ENCODE results near the gene MKNK1.

The MKNK1 gene

DNA sequence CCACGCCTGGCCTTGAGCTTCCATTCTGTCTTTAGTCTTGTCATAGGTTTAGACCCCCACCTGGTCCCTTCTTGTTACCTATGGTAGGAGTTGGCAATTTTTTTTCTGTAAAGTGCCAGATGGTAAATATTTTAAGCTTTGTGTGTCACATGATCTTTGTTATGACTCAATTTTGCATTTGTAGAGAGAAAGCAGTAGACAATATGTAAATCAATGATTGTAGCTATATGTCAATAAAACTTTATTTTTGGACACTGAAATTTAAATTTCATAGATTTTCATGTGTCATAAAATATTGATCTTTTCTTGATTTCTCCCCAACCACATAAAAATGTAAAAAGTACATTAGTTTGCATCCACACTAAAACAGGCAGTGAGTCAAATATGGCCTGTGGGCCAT lies 8.0 kb downstream of the MKNK1 start:
- DNase-seq (ENCODE audit: low read depth in 2 of 2): no peak

DNA sequence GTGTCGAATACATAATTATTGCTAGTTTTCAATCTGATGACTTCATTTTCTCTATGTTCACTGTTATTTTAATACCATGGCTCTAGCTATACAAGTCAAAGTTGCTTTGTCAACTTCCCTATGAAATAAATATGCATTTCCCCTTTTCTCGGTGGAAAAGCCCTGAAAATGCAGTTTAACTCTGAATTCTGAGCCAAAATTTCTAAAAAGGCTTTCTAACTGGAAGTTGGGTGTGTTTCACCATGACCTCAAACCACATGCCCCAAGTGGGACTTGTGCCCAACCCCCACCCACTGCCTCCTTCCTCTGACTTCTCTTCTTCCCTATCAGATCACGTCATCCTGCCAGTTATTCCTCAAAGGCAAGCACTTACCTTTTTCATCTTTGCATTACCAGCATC lies 8.9 kb downstream of the MKNK1 start:
- no peak for DNase-seq (ENCODE audit: low read depth in 2 of 2)

DNA sequence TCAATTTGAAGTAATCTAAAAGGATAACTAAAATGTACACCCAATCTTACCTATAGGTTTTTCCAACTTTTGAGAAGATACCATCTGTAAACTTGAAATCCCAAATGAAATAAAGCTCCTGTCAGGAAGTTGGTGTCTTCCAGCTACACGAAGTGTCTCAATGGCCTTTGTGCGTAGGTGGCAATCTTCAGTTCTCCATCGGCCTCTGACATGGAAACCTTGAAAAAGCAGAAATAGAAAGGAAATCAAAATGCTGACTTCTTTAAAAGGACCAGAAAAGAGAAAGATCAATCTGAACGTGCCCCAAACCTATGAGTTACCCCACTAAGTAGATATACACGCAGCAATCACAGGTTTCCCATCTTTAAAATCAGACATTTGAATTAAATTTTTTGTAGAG lies 10.0 kb downstream of the MKNK1 start:
- no peak for DNase-seq (ENCODE audit: low read depth in 2 of 2)

DNA sequence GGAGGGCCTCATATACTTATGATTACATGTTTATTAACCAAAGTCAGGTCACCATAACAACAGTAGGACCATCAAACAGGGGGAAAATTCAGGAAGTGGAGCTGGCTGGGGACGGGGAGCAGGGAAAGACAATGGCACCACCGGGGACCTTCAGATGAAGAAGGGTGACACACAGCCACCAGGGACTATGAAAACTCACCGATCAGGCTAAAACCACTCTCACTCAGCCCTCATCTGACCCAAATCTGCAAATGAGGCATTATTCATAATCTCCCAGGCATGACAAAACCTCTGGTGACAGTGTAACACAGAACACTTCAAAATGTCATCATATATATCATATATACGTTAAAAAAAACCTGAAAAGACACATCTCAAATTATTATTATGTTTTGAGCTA lies 11.2 kb downstream of the MKNK1 start:
- DNase-seq (ENCODE audit: low read depth in 2 of 2): no peak

DNA sequence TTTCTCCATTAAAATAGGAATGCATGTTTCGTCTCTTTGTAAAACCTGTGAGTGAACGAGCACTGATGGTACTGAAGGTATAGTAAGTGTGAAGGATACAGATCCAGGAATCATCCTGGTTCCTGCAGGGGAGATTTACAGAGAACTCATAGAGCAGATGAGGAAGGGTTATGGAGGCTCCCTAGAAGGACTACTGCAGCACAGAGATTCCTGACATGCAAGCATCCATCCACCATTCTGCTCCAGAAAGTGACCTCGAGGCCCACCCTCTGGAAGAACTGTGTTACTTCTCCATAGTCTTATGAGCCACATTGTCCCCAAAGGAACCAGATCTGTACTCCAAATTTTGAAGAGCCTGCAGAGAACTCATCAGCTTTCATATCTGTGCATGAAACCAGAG lies 14.5 kb downstream of the MKNK1 start:
- DNase-seq (ENCODE audit: low read depth in 2 of 2): no peak

DNA sequence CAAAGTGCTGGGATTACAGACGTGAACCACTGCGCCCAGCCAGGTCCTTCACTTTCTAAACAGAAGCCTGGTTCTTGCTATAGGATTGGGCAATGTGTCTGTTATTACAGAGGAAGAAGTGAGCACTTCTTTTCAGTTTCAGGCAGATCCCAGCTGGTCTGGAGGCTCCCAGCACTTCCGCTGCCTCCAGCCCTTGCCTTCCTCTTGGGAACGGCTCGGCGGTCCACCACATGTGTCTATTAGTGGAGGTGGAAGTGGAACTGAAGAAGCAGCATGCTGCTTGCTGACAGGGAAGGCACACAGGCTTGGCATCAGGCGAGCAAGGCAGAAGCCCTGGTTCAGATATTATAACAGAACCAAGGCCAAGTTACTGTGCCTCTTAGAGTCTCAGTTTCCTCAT lies 17.0 kb downstream of the MKNK1 start:
- DNase-seq (ENCODE audit: low read depth in 2 of 2): no peak

DNA sequence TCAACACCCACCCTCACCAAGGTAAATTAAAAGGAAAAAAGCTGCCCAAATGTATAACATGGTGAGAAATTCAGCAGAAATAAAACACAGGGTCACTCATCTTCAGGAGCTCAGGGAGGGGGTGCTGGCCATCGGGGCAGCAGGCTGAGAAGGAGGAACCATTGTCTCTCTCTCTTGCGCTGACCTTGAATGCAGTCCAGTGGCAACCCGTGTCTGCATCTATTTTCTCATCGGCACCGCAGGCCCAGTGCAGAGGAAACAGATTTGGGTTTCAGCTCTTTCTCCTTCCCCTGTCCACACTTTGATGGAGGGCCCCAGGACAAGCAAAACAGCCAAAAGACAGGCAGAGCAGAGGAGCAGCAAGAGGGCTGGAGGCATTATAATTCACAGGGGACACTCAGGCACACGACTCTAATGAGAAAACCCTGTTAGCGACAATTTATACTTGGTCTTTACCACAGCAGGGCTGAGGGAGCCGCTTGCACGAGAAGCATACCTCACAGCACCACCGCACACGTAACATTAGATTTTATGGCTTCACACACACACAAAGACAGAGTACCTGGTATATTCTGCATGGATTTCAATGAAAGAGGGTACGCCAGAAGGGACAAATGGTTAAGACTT lies 18.6 kb downstream of the MKNK1 start:
- DNase-seq (ENCODE audit: low read depth in 2 of 2): no peak

DNA sequence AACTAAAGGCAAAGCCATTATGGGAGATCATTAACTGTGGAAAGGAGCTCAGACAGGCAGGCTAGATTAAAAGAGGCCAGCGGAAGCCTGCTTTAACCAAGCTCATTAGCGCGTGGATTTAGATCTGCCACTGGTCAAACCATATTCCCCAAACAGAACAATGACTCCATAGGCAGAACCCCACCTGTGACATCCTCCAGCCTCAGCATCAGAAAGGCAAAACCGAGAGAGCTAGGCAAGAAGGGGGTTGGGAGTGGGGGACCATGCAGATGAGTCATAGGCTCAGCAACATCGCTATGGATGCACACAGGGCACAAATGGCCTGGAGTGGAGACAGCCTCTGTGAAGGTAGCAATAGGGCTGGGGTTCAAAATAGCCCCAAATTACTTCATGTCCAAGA lies 20.6 kb downstream of the MKNK1 start:
- no peak for DNase-seq (ENCODE audit: low read depth in 2 of 2)

DNA sequence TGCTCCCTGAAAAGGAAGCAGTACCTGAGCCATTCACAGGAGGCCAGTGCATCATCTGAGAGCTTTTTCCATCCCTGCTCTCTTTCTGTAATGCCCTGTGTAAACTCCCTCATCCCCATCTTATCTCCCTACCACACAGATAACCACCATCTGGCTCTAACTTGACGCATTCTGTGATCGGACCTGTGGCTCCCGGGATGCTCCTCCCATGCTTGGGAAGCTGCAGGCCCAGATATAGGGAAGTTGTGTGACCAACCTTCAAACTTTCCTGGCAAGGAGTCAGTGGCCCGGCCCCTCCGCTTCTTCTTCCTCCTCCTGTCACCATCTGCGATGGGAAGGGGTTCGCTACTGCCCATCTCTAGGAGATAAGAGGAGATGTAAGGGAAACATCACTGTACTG lies 21.1 kb downstream of the MKNK1 start:
- DNase-seq (ENCODE audit: low read depth in 2 of 2): no peak

DNA sequence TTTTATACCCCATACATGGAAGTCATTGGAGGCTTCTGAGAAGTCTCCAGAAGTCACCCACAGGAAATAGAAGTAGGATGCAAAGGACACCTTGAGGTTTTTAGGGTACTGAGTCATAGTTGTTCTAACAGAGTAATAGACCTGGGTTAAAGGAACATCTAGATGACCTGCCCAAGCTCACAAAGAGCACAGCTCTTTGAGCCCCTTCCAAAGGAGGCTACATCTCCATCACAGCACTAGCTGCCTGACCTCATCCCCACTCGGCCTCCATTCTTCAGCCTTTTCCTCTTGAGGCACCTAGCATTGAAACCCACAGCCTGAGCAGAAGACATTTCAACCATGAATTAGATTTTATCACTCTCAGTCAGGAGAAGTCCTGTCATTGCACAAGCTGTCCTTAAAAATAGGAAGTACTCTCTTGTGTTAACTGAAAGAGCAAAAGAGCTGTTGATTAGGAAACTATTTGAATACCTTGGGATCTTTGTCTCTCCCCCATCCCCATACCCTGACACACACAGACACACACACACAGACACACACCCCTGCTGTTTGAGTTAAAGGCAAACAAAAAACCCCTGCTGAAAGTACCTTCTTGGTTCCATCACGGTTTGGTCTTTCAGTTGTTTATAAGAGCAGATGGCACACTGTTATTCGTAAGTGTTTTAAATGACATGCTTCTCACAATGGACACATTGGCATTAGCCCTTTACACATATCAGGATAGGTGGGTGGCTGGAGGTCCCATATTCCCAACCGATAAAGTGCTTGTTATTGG lies 22.2 kb downstream of the MKNK1 start:
- peak in 1 of 2 donors; percentile 23 for DNase-seq (ENCODE audit: low read depth in 2 of 2)

DNA sequence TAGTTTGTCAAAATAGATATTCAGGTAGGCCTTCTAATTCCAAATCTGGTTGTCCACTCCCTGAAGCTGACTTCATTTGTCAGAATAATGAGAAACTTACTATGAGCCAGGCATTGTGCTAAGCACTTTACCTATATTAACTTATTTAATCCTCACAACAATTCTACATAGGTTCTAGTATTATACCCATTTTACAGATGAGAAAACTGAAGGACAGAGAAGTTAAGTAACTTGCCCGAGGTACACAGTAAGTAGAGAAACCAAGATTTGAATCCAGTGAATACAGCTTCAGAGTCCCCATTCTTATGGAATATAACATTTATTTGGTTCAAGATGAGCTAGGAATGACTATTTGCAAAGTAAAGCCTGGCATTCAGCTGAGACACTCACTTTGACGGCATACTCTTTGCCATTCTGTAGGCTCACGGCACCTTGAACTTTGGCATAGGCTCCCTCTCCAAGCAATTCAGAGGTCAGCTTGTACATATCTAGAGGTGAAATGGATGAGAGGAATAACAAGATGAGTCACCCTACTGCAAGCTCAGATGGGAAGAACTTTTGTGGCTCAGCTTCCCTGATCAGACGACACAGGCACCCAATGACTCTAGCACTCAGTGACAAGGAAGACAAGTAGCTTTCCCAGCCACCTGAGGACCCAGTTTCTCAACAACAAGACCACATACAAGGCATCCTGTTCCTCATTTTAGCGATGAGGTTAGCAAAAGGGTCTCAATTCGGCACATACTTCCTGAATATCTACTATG lies 23.7 kb downstream of the MKNK1 start:
- no peak for DNase-seq (ENCODE audit: low read depth in 2 of 2)

DNA sequence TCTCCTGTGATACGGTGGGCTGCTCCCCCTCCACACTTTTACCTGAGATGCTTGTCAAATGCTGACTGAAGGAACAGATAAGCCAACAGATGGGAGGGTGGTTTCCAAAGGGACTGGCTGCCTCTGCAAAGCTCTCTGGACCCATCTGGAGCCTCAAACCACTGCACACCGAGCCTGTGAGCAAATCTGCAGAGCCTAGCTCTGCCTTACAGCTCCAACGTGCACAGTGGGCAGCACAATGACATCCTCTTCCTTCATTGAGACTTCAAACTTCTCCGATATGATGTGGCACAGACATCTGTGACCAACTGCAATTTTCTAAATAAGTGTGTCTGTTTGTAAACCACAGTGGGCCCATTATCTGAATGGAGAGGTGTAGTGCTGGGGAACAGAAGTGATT lies 26.4 kb downstream of the MKNK1 start:
- DNase-seq (ENCODE audit: low read depth in 2 of 2): no peak

DNA sequence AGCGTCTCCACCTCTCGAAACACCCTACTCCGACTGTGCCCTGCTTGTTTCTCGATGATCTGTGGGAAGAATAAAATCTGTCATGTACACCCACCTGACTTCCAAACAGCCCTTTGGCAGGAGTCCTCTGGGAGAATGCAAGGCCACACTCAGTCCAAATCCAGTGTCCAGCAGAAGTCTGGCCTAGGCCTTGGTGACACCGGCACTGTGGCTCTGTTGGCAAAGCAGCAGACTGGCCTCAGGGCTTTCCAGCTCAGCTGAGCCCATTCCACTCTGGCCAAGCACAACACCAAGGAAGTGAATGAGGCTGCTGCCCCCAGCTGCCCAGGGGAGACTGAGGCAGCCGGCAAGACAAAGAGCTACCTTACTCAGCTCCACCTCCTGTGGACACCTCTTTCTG lies 27.5 kb downstream of the MKNK1 start:
- DNase-seq (ENCODE audit: low read depth in 2 of 2): no peak

DNA sequence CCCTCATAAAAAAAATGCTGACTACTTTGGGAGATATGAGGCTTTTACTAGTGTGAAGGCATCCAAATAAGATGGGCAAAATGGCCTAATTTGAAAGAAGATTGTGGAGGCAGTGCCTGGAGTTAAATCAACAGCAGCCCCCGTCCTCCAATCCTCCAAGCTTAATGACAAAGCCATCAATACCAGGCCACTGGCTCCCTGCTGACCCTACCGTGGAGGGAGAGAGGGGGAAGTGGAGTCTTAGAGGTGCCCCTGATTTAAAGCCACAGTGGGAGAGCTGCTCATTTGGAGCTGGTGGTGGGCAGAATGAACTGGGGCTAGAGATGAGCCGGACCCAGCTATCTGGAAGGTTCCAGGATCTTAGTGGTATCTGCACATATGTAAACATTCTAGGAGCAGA lies 28.3 kb downstream of the MKNK1 start:
- DNase-seq (ENCODE audit: low read depth in 2 of 2): no peak

DNA sequence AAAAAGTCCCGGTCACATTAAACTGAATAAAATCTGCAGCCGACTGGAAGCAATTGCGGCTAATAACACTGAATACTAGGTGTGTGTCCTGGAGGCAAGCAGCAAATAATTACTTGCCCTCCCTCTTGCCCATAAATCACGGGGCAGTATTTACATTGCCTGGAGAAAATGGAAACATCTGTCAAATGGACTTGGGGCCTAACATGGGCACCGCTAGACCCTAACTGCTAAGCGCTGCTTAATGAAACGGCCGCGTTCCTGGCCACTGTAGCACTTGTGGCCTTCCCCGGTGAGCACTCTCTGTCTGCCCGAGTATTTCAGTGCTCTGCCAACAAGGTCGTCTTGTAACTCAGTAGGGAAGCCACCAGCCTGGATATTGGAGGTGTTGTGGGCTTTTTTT lies 28.8 kb downstream of the MKNK1 start:
- DNase-seq (ENCODE audit: low read depth in 2 of 2): no peak

DNA sequence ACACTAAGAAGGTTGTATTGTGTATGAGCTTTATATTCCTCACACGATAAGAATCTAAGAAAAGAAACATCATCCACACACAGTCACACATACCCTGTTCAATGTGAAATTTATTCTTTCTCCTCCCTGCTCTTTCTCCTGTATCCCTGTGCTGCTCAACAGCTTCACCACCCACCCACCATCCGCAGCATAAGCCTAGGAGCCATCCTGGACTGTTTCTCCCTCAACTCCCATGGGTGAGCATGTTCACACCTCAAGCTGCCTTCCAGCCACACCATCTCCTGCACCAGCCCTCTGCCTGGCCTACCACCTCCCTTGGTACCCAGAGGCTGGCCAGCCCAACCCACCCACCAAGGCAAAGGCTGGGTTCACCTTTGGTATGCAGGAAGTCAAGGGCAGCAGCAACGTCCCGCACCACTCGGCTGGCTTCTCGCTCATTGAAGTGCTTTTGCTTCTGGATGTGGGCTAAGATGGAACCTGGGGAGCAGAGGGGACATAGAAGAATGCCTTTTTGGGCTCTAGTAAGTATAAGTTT lies 32.3 kb downstream of the MKNK1 start:
- no peak for DNase-seq (ENCODE audit: low read depth in 2 of 2)

DNA sequence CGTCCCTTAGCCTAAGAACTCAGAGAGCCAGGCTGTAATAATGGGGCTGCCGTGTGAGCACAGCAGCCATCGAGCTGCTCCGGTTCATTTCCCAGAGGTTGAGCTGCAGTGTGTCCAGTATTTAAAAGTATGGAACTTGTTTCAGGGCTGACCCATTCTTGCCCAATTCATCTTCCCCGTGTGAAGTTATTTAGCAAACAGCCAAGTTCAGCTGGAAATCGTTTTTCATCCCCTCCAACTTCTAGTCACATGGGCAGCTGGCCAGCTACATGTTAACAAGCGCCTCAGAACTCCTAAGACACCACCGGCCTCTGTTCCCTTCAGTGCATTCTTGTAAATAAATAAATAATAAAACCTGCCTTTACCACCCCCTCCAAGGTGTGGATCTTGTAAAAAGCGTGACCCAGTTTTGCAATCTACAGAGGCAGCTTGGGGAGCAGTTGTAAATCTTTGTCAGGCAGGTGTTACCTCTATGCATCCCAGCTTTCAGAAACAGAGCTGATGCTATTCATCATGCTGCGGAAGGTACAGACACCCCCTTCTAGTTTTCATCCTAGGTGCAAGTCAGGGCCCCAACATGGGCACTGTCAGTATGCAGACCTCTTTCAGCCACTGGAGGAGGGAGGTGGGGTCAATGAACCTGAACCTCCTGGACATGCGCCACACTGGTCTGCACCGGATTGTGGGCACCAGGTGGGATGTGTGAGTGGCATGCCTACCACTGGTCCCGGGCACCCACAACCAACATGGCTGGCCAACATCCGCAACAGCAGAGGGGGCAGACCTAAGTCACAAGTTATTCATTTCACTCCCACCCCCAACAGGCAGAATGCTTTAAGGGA lies 34.0 kb downstream of the MKNK1 start:
- DNase-seq (ENCODE audit: low read depth in 2 of 2): no peak

DNA sequence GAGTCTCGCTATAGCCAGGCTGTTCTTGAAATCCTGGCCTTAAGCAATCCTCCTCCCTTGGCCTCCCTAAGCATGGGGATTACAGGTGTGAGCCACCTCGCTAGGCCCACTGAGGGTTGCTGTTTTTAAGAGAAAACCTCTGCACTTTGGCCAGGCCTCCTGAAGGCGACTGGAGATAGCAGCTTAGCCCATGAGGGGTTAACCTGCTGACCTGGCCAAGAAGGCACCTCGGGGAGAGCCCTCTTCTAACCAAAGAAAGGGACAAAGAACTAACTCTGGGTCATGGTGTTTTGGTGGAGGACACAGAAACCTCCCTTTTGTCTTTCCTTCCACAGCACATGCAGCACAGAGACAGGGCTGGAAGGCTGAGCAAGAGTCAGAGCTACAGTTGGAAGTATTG lies 35.0 kb downstream of the MKNK1 start:
- DNase-seq (ENCODE audit: low read depth in 2 of 2): no peak

DNA sequence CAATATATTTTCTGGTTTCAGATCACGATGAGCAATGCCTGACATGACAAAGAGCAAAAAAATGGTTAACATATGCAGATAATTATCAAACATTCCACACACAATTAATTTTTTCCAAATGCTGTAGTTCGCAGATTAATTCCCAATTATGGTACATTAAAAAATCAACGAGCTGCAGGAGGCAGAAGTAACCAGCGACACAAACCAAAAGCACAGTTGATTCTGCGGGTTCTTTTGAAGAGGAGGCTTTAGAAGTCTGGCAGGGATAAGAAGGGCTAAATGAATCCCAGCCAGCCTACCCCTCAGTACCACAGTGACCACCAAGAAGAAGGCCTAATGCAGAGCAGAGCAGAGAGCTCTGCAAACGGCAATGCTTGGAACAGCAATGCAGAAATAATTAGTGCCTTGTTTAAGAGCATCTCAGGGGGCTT lies 35.6 kb downstream of the MKNK1 start:
- DNase-seq (ENCODE audit: low read depth in 2 of 2): no peak

DNA sequence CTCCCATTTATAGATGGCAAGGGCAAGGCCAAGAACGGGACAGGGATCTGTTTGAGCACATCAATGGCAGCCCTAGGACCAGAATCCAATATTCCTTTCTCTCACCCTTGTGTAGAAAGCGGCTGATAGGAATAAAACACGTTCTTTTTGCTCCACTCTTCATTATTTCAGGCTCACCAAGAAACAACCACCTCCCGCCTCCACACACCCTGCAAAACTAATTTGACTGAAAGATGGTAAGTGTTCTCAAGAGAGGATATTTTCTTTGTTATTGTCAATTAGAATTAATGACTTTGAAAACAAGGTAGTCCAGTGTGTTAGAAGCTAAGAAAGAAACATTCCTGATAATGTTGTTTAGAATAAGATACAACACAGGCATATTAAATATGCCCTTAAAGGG lies 40.7 kb downstream of the MKNK1 start:
- DNase-seq (ENCODE audit: low read depth in 2 of 2): no peak

DNA sequence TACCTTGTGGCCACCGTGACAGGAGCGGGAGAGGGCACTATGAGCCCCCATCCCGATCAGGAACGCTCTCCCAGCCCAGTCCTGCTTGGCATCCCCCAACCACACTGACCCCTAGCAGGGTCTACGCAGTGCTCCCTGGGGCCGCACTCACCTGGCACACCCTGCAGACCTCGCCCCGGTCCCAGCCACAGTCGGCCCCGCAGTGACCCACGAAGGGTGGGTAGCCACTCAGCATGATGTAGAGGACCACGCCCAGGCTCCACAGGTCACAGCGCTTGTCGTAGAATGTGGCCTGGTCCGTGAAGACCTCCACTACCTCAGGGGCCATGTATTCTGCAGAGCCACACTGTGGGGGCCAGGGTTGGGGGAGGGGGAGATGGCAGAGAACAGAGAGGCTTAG lies 41.6 kb downstream of the MKNK1 start:
- DNase-seq (ENCODE audit: low read depth in 2 of 2): no peak

DNA sequence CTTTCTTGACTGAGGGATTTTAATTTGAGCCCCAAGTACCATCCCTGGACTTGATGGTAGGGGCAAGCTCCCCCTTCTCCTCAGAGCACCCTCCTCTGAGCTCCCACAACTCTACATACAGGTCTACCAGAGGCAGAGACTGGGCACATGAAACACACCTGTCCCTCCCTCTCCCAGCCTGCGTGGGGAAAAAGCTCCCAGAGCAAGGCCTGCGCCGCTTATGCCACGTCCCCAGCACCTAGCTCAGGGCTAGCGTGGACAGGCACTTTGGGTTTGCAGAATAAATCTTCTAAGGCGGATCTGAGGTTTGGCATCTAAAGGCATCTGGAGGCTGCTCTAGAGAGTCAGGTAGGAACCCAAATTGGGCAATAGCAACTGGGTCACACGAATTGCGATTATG lies 45.1 kb downstream of the MKNK1 start:
- no peak for DNase-seq (ENCODE audit: low read depth in 2 of 2)

Data from stimulated activated CD8-positive, alpha-beta memory T cell treated with anti-CD3 and anti-CD28 coated beads, Interleukin-15, amount 100 ng/mL, for 48 hours (primary cell).